Measurements from ENCODE around the gene COL25A1.

Gene COL25A1

DNA sequence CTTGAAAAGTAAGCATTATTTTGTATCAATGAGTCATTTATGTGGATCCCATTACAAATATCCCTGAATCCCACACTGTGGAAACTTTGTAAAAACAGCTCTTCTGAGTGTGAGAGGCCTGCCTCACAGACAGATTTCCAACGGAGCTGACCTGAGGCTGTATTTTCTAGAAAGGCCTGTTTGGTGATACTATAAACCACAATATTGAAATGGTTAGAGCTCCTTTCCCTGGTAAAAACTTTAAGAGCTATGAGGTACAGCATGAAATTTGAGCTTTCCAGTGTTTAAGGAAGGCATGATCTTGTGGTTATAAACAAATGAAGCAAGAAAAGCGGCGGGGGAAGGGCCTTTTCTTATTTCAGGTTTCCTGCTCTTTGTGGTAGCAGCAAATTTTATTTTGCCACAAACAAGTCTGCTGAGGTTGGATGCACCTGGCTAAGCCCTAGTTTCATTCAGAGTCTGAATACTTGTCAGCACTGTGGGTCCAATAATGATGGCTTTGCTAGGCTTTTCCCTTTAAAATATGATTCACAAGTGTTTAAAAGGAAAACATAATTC, 452.8 kb downstream of the COL25A1 start:
- H3K4me2 ChIP-seq = peak overlapping the region; percentile 67
- no peaks in the 10 kb centered on the region for H4K20me1 ChIP-seq
- H3K36me3 ChIP-seq = no peaks in the 10 kb centered on the region
- H3K4me1 ChIP-seq = peaks cover 49% of the 10 kb centered on the region
- no peaks in the 10 kb centered on the region for H3K9me3 ChIP-seq
- TF ChIP-seq Cebpa-rat (IDR thresholded peaks at IDR 0.05) = no peak
- H3K27me3 ChIP-seq = no peaks in the 10 kb centered on the region
- H3K4me3 ChIP-seq = no peak overlapping the region
- H3K9ac ChIP-seq = no peak overlapping the region; the same call in 1 of the 2 replicates
- H3K27ac ChIP-seq = no peak overlapping the region

DNA sequence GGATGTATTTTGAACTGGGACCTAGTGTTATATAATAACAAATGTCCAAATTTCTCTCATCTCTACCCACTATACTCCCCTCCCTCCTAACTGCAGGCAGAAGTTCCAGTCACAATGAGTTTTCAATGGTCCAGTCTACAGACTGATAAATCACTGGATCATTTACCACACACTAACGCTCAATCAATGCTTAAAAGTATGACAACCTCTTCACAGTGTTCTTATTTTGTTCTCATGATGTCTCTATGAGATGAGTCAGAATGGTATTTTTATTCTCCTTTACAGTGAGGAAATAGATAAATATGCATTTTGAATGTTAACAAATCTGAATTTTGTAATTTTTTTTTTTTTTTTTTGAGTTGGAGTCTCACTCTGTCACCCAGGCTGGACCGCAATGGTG, 455.9 kb downstream of the COL25A1 start:
- H3K4me3 ChIP-seq = no peak overlapping the region
- no peaks in the 10 kb centered on the region for H4K20me1 ChIP-seq
- no peaks in the 10 kb centered on the region for H3K9me3 ChIP-seq
- no peak overlapping the region for H3K4me2 ChIP-seq
- no peak overlapping the region for H3K27ac ChIP-seq
- no peaks in the 10 kb centered on the region for H3K27me3 ChIP-seq
- TF ChIP-seq Cebpa-rat (IDR thresholded peaks at IDR 0.05) = no peak
- no peak overlapping the region for H3K9ac ChIP-seq
- peaks cover 30% of the 10 kb centered on the region for H3K4me1 ChIP-seq
- no peaks in the 10 kb centered on the region for H3K36me3 ChIP-seq

DNA sequence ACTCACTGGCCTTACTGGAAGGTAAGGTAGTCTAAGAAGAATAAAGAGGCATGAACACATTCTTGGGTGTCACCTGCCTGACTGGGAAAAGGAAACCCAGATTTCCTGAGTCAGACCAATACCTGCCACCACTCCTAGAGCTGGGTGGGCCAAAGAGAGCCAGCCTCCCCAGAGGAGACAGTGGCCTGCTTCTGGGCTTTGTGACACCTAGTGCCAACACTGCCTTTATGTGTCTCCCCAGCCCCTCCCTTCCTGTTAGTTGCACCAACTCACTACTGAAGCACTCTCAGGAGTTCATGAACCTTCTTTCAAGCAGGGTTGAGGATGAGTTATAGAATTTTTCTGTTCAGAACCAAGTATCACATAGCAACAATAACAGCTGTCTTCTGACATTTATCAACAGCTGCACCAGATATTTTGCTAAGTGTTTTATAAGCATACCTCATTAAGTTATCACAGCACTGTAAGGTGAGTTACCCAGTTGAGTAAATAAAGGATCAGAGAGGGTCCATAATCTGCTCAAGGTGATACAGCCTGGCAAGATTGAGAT, 462.0 kb downstream of the COL25A1 start:
- TF ChIP-seq Cebpa-rat (IDR thresholded peaks at IDR 0.05) = no peak
- H3K4me3 ChIP-seq = no peak overlapping the region
- H3K4me1 ChIP-seq = no peaks in the 10 kb centered on the region
- no peak overlapping the region for H3K9ac ChIP-seq
- H3K27ac ChIP-seq = no peak overlapping the region
- H3K36me3 ChIP-seq = no peaks in the 10 kb centered on the region
- H4K20me1 ChIP-seq = no peaks in the 10 kb centered on the region
- H3K9me3 ChIP-seq = no peaks in the 10 kb centered on the region
- H3K27me3 ChIP-seq = no peaks in the 10 kb centered on the region
- H3K4me2 ChIP-seq = no peak overlapping the region

DNA sequence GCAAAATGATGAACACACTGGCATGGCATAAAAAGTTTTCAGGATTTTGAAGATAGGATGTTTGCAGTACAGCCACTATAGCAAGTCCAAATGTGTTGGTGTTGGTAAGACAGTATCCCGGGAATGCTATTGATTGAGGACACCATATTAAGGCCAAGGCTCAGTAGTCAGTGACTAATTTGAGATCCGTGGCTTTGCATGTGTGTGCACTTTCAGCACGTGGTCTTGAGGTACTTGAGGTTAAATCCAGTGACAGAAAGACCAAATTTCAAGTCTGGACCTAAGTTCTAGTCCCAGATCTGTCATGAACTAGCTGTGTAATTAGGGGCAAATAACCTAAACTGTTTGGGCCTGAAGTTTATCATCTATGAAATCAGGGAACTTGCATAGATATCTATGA, 463.1 kb downstream of the COL25A1 start:
- no peaks in the 10 kb centered on the region for H3K36me3 ChIP-seq

DNA sequence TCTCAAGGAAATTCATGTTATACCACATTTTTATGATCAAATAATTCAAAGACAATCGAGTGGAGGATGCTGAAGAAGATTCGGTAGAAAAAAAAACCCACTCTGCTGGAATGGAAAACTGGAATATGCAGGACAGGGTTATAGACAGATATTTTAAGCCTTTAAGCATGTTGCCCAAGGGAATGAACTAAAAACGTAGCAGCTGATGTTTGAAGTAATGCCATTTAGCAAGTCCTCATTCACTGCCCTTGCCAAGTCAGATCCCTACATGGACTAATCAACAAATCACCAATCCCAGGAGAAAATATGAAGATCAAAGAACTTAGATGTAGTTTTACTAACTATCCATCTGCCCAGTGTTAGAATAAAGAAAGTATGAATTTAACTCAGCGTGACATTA, 464.0 kb downstream of the COL25A1 start:
- Histone ChIP-seq H3K36me3 (no peaks in the 10 kb centered on the region), H3K9ac (no peak overlapping the region), H3K4me3 (no peak overlapping the region), H3K4me1 (no peaks in the 10 kb centered on the region), H3K4me2 (no peak overlapping the region), H3K9me3 (no peaks in the 10 kb centered on the region), H3K27me3 (no peaks in the 10 kb centered on the region), H3K27ac (no peak overlapping the region), H4K20me1 (no peaks in the 10 kb centered on the region)
- no peak for TF ChIP-seq Cebpa-rat (IDR thresholded peaks at IDR 0.05)

More for the DNA sequence above, 463.1 kb downstream of the COL25A1 start:
- H3K4me1 ChIP-seq = no peaks in the 10 kb centered on the region
- H4K20me1 ChIP-seq = no peaks in the 10 kb centered on the region
- TF ChIP-seq Cebpa-rat (IDR thresholded peaks at IDR 0.05) = no peak
- no peaks in the 10 kb centered on the region for H3K27me3 ChIP-seq
- H3K4me3 ChIP-seq = no peak overlapping the region
- no peak overlapping the region for H3K9ac ChIP-seq
- no peaks in the 10 kb centered on the region for H3K9me3 ChIP-seq
- no peak overlapping the region for H3K27ac ChIP-seq
- H3K4me2 ChIP-seq = no peak overlapping the region

DNA sequence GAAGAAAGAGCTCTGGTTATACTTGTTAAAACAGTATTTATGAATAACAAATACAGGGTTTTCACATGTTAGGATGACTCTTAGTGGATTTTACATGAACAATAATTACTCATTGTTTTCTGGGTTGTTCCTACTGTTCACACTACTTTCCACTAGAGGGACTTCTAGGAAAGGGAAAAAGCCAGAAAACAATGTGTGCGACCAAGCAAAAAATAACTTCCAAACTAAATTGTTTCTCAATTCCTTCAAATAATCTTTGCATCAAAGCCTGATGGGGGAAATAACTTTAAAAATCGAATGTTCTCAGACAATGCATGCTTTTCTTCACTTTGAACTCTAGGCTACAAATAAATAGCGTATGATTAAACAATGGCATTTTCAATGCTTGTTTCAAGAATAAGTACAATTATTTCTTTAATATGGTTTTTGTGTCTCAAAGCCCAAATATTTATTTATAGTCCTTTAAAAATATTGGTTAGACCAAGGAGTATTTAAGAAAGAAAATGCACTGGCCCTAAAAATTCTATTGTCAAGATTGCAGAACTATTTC, 467.5 kb downstream of the COL25A1 start:
- Histone ChIP-seq H3K9ac (no peak overlapping the region), H3K9me3 (no peaks in the 10 kb centered on the region), H3K36me3 (no peaks in the 10 kb centered on the region), H3K4me2 (no peak overlapping the region), H3K27ac (no peak overlapping the region), H3K4me3 (no peak overlapping the region), H4K20me1 (no peaks in the 10 kb centered on the region), H3K4me1 (no peaks in the 10 kb centered on the region), H3K27me3 (no peaks in the 10 kb centered on the region)
- no peak for TF ChIP-seq Cebpa-rat (IDR thresholded peaks at IDR 0.05)

DNA sequence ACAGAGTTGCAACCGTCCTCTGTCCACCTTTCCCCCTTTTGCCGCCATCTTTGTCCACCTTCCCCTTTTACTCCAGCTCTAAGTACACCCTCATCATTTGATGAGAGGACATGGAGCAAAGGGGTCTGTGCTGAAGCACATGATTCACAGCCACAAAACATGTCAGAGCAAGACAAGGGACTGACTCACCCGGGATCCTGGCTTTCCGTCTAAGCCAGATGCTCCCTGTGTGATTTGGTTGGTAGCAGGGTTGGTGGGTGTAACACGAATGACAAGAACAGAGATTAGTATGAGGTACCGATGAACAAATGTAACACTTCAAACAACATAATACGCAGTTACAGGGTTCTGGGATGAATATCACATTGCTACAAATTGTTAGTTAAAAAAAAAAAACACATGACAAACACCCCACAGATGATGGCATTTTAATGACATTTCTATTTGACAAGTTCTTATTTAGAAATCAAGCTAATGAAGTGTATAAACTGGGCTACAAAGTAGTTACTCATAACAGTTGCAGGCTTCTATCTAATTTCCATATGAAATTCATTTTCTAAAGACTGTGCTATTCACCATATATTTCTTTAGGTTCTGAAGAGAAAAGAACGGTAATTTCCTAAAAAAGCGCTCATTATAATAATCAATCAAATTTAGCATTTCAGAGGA, 468.2 kb downstream of the COL25A1 start:
- H3K9ac ChIP-seq = no peak overlapping the region
- H3K4me1 ChIP-seq = no peaks in the 10 kb centered on the region
- H3K36me3 ChIP-seq = no peaks in the 10 kb centered on the region
- H3K27me3 ChIP-seq = no peaks in the 10 kb centered on the region
- no peak overlapping the region for H3K4me2 ChIP-seq
- no peak overlapping the region for H3K27ac ChIP-seq
- no peaks in the 10 kb centered on the region for H3K9me3 ChIP-seq
- H4K20me1 ChIP-seq = no peaks in the 10 kb centered on the region
- no peak for TF ChIP-seq Cebpa-rat (IDR thresholded peaks at IDR 0.05)
- no peak overlapping the region for H3K4me3 ChIP-seq

DNA sequence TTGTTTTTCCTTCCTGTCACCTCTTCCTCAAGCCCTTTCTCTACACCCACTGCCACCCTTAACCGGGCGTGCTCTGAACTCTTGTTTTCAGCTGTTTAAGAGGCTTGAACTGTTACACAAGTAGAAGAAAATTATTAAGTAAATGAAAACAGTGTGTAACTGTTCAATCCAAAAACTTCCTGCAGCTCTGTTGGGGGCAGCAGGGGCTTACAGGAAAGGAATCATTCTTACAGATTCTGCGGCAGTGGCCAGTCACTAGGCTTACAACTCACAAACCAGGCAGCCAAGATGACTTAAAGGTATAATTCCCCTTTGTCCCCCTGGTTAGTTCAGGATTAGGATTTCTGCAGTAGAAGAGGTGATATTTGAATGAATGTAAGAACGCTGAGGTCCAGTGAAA, 469.4 kb downstream of the COL25A1 start:
- Histone ChIP-seq H4K20me1 (no peaks in the 10 kb centered on the region), H3K4me3 (no peak overlapping the region), H3K36me3 (no peaks in the 10 kb centered on the region), H3K9me3 (no peaks in the 10 kb centered on the region), H3K9ac (no peak overlapping the region), H3K27ac (no peak overlapping the region), H3K27me3 (no peaks in the 10 kb centered on the region), H3K4me1 (no peaks in the 10 kb centered on the region), H3K4me2 (no peak overlapping the region)
- no peak for TF ChIP-seq Cebpa-rat (IDR thresholded peaks at IDR 0.05)

DNA sequence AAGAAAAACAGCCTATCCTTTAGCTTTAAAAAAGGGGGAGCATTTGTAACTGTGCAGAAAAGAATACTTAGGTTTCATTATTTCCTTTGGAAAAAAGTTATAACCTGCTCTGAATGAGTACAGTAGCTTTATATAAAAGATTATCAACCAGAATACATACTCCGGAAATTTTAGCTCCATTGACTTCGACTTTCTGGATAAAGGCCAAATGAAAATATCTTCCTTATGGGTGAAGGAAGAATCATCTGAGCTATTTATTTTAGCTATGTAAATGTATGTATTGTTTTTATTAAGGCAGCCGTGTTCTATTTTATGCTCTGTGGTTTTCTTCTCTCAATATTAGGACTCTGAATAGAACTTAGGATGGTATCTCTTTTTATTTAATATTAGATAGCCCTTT, 470.6 kb downstream of the COL25A1 start:
- H3K9ac ChIP-seq = no peak overlapping the region
- no peaks in the 10 kb centered on the region for H3K4me1 ChIP-seq
- H3K9me3 ChIP-seq = no peaks in the 10 kb centered on the region
- no peak for TF ChIP-seq Cebpa-rat (IDR thresholded peaks at IDR 0.05)
- no peaks in the 10 kb centered on the region for H4K20me1 ChIP-seq
- no peak overlapping the region for H3K4me3 ChIP-seq
- H3K36me3 ChIP-seq = no peaks in the 10 kb centered on the region
- no peak overlapping the region for H3K4me2 ChIP-seq
- no peak overlapping the region for H3K27ac ChIP-seq
- H3K27me3 ChIP-seq = no peaks in the 10 kb centered on the region

DNA sequence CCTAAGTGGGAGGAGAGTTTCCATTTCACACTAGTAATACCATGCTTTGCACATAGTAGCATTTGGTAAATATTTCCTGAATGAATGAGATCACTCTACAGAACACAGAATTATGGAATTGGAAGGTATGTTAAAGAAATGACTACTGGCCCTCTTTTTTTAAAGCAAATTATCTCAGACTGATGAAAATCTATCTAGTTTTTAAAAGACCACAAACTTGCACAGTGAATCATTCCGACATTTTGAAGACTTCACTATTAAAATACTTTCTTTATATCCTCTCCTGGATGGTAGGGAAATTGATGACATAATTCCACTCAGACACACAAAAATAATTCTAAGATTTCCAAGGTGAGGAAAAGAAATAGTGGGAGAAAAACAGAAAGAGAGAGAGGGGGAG, 471.2 kb downstream of the COL25A1 start:
- Histone ChIP-seq H3K4me2 (no peak overlapping the region), H4K20me1 (no peaks in the 10 kb centered on the region), H3K27me3 (no peaks in the 10 kb centered on the region), H3K4me1 (no peaks in the 10 kb centered on the region), H3K4me3 (no peak overlapping the region), H3K9ac (no peak overlapping the region), H3K27ac (no peak overlapping the region), H3K9me3 (no peaks in the 10 kb centered on the region), H3K36me3 (no peaks in the 10 kb centered on the region)
- TF ChIP-seq Cebpa-rat (IDR thresholded peaks at IDR 0.05) = no peak

Data from BLaER1 (cell line).